Tibial nerve (tissue), 4 donors: ENCODE results near the gene LOXHD1.

Source experiments
- EP300 ChIP-seq, 2 donors: sonication (generic); formaldehyde crosslinking; IDR thresholded peaks; one replicate each; pipeline ENCODE4 v1.6.1; 2017; ENCODE audit warnings: antibody characterized with exemption in 2 of 2, mild to moderate bottlenecking in 1 of 2
- POLR2A ChIP-seq, 2 donors: fragments of 450-650 bp; IDR thresholded peaks; one replicate each; pipeline ENCODE4 v1.6.1; 2017; ENCODE audit warnings: antibody characterized with exemption in 2 of 2, mild to moderate bottlenecking in 2 of 2, moderate library complexity in 2 of 2
- TF ChIP-seq, protein P1 (sequence below), 5 experiments: fragments of 200-600 bp in 3 of 5; fragments of 450-650 bp in 2 of 5; sonication (generic) in 3 of 5; IDR thresholded peaks; one replicate each; pipeline ENCODE4 v1.5.1; 2016 to 2019; ENCODE audit warnings: antibody characterized with exemption in 5 of 5, mild to moderate bottlenecking in 3 of 5, moderate library complexity in 2 of 5

DNA sequence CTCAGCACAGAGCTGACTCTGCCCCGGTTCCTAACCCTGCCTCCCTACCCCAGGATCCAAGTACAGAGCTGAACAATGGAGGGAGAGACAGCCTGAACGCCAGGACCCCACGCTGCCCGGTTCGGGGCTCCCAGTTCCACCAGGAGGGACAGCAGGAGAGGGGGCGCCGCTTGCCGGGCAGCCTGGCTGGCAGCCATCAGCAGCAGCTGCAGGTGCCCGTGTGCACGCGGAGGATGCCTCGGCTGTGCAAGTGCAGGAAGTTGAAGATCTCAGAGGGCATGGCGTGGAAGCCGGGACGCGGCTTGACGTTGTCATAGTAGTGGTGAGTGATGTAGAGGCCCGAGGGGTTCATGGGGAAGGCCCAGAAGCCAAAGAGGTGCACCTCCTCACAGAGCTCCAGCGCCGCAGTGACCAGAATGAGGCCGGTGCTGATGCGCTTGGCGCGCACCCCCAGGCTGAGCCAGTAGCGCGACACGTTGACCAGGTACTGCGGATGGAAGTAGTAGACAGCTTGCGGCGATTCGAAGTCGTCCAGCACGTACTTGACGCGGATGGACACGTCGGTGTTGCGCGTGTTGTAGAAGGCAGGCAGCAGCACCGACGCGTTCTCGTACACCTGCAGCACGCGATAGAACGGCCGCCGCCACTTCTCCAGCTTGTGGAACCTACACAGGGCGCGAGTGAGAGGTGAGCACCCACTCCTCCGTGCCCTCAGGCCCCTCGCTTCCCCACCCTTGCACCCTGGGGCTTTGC lies 23.0 kb upstream of the LOXHD1 start:
- TF ChIP-seq, protein P1, sequence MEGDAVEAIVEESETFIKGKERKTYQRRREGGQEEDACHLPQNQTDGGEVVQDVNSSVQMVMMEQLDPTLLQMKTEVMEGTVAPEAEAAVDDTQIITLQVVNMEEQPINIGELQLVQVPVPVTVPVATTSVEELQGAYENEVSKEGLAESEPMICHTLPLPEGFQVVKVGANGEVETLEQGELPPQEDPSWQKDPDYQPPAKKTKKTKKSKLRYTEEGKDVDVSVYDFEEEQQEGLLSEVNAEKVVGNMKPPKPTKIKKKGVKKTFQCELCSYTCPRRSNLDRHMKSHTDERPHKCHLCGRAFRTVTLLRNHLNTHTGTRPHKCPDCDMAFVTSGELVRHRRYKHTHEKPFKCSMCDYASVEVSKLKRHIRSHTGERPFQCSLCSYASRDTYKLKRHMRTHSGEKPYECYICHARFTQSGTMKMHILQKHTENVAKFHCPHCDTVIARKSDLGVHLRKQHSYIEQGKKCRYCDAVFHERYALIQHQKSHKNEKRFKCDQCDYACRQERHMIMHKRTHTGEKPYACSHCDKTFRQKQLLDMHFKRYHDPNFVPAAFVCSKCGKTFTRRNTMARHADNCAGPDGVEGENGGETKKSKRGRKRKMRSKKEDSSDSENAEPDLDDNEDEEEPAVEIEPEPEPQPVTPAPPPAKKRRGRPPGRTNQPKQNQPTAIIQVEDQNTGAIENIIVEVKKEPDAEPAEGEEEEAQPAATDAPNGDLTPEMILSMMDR (IDR thresholded peaks at IDR 0.05) = no peak
- TF ChIP-seq POLR2A (IDR thresholded peaks at IDR 0.05) = no peak
- TF ChIP-seq EP300 (IDR thresholded peaks at IDR 0.05) = no peak
